Mesendoderm (in vitro differentiated cells): ENCODE results near the gene CCDC73.
"Not testable (repeated sequence)": the region's sequence is repeated elsewhere in the genome, so short reads cannot be mapped to it uniquely, and the experiment has no call there.

Experiments
- DNase-seq: peaks from one replicate; pipeline ENCODE4 v3.0.0; 2013
- H2AK5ac ChIP-seq: 2 replicates; pipeline ENCODE4 v1.6.1; 2013; ENCODE audit warnings: low read length, inconsistent platforms
- H2BK120ac ChIP-seq: 2 replicates; pipeline ENCODE4 v1.6.1; 2013; ENCODE audit warnings: low read depth, mild to moderate bottlenecking, low read length, moderate library complexity, mixed read lengths
- H2BK15ac ChIP-seq: replicated peaks from 2 replicates; pipeline ENCODE4 v1.6.1; 2013; ENCODE audit warnings: low read depth, mild to moderate bottlenecking, moderate library complexity
- H2BK5ac ChIP-seq: 2 replicates; pipeline ENCODE4 v1.6.1; 2013; ENCODE audit warnings: low read length, inconsistent platforms
- H3K18ac ChIP-seq: 2 replicates; pipeline ENCODE4 v1.6.1; 2013; ENCODE audit warnings: mild to moderate bottlenecking, low read length, mixed read lengths
- H3K23ac ChIP-seq: one replicate; pipeline ENCODE4 v1.6.1; 2013; ENCODE audit warnings: low read length
- H3K27ac ChIP-seq: 2 replicates; pipeline ENCODE4 v1.5.1; 2013; ENCODE audit warnings: low read depth, mild to moderate bottlenecking, inconsistent platforms, low read length, moderate library complexity
- H3K27me3 ChIP-seq: 2 replicates; pipeline ENCODE4 v1.6.1; 2013; ENCODE audit warnings: low read length, control low read depth, mild to moderate bottlenecking, inconsistent platforms; ENCODE audit not compliant: insufficient read depth, poor library complexity
- H3K36me3 ChIP-seq: 2 replicates; pipeline ENCODE4 v1.6.1; 2013; ENCODE audit warnings: low read length, inconsistent platforms; ENCODE audit not compliant: control insufficient read depth, insufficient read depth
- H3K4ac ChIP-seq: one replicate; pipeline ENCODE4 v1.6.1; 2013; ENCODE audit warnings: low read depth, mild to moderate bottlenecking, low read length, moderate library complexity
- H3K4me1 ChIP-seq: 2 replicates; pipeline ENCODE4 v1.6.1; 2013; ENCODE audit warnings: low read depth, low read length, inconsistent platforms; ENCODE audit not compliant: control insufficient read depth
- H3K4me2 ChIP-seq: 2 replicates; pipeline ENCODE4 v1.6.1; 2013; ENCODE audit warnings: low read length
- H3K4me3 ChIP-seq: 2 replicates; pipeline ENCODE4 v1.5.1; 2013; ENCODE audit warnings: mild to moderate bottlenecking, low read length
- H3K56ac ChIP-seq: one replicate; pipeline ENCODE4 v1.6.1; 2013; ENCODE audit warnings: low read length
- H3K79me1 ChIP-seq: 2 replicates; pipeline ENCODE4 v1.6.1; 2013; ENCODE audit warnings: low read length, inconsistent platforms
- H3K79me2 ChIP-seq: 2 replicates; pipeline ENCODE4 v1.6.1; 2013; ENCODE audit warnings: mild to moderate bottlenecking, low read length; ENCODE audit not compliant: control insufficient read depth, insufficient read depth
- H3K9ac ChIP-seq: 2 replicates; pipeline ENCODE4 v1.6.1; 2013; ENCODE audit warnings: low read length, inconsistent platforms
- H4K5ac ChIP-seq: one replicate; pipeline ENCODE4 v1.6.1; 2013; ENCODE audit warnings: low read length
- H4K8ac ChIP-seq: one replicate; pipeline ENCODE4 v1.6.1; 2013; ENCODE audit warnings: low read depth, mild to moderate bottlenecking, control low read depth, low read length, moderate library complexity
- WGBS: extraction: QIAGEN DNeasy Blood & Tissue Kit; methylation state at CpG from one replicate; pipeline ENCODE4 v1.1.7; 2013; ENCODE audit warnings: low lambda C conversion rate, missing lambda C conversion rate; ENCODE audit not compliant: insufficient coverage; ENCODE audit errors: extremely low coverage; 5-methylcytosine and 5-hydroxymethylcytosine counted together

CCDC73 gene

DNA sequence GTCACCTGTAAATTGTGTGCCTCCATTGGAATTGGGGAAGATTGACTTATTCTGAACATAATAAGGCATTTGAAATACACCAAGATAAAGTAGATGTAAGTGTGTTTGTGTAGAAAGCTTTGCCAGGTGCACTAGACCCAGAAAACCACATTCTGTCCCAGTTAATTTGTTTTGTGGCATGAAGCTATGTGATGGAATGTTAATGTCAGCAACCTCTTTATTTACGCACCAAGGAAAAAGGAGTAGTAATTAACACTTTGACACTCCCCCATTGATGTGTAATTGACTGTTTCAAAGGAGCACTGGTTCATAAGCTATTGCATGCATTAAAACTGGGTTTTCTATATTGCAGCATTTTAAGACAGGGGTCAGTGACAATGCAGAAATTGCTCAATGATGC lies 196.5 kb downstream of the CCDC73 start:
- no peak overlapping the region for H3K4me2 ChIP-seq
- no peak overlapping the region for H2AK5ac ChIP-seq
- no peak overlapping the region for H3K4me3 ChIP-seq
- H3K56ac ChIP-seq = no peak overlapping the region
- no peak overlapping the region for H2BK15ac ChIP-seq
- H4K5ac ChIP-seq = no peak overlapping the region
- H3K79me1 ChIP-seq = peaks cover 1% of the 10 kb centered on the region
- no peaks in the 10 kb centered on the region for H3K36me3 ChIP-seq
- H3K27me3 ChIP-seq = no peaks in the 10 kb centered on the region
- H3K79me2 ChIP-seq = no peaks in the 10 kb centered on the region
- no peak overlapping the region for H3K27ac ChIP-seq
- H3K9ac ChIP-seq = no peak overlapping the region
- H2BK120ac ChIP-seq = no peak overlapping the region
- no peak overlapping the region for H3K4ac ChIP-seq
- no peak for DNase-seq
- H3K4me1 ChIP-seq = no peaks in the 10 kb centered on the region
- no peak overlapping the region for H3K23ac ChIP-seq
- WGBS = no CpG with 5 or more reads among the region's 1 CpG
- no peak overlapping the region for H2BK5ac ChIP-seq
- H4K8ac ChIP-seq = no peak overlapping the region
- H3K18ac ChIP-seq = no peak overlapping the region

DNA sequence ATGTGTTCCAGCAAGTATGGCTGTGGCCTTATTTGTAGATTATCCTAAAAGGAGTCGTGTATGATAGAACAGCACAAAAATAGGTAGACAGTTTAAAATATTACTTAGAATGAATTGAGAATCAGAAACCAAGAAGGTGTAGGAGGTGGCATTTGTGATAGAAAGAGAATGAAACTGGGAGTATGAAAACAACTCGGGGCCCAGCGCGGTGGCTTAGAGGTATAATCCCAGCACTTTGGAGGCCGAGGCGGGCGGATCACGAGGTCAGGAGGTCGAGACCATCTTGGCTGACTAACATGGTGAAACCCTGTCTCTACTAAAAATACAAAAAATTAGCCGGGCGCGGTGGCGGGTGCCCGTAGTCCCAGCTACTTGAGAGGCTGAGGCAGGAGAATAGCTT lies 198.3 kb downstream of the CCDC73 start:
- H2BK15ac ChIP-seq, H3K18ac ChIP-seq, H2BK120ac ChIP-seq, H3K36me3 ChIP-seq, H3K79me1 ChIP-seq, H2BK5ac ChIP-seq, H3K27me3 ChIP-seq, H3K79me2 ChIP-seq, H3K9ac ChIP-seq, H3K56ac ChIP-seq, H3K4me1 ChIP-seq, H4K5ac ChIP-seq, H4K8ac ChIP-seq, H3K27ac ChIP-seq, H2AK5ac ChIP-seq, H3K4me2 ChIP-seq, DNase-seq, H3K23ac ChIP-seq, H3K4me3 ChIP-seq, H3K4ac ChIP-seq: not testable (repeated sequence)
- no CpG with 5 or more reads among the region's 14 CpGs for WGBS

DNA sequence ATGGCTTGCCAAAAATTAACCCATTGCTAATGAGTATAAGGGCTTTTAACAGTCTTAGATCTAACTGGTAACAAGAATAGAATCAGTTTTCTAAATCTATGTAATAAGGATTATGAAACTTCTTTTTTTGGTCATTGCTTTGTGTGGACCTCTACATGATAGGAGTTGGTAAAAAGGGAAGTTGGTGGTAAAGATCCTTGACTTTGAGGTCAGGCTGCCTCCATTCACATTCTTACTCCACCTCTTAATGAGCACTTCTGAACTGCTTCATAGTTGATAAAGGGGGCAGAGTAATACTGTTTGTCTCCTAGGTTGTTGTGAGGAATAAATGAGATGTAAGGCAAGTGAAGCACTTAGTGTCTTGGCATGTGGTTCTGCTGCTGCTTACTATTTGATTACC lies 200.2 kb downstream of the CCDC73 start:
- no peak overlapping the region for H2BK15ac ChIP-seq
- no peak overlapping the region for H3K4me2 ChIP-seq
- no peak overlapping the region for H3K56ac ChIP-seq
- no peak overlapping the region for H3K23ac ChIP-seq
- no peak overlapping the region for H3K27ac ChIP-seq
- H2BK120ac ChIP-seq = no peak overlapping the region
- no peak overlapping the region for H2AK5ac ChIP-seq
- H3K4me3 ChIP-seq = no peak overlapping the region
- H3K9ac ChIP-seq = no peak overlapping the region
- no peak overlapping the region for H3K18ac ChIP-seq
- H3K4ac ChIP-seq = no peak overlapping the region
- H4K8ac ChIP-seq = no peak overlapping the region
- H3K79me2 ChIP-seq = peaks cover 5% of the 10 kb centered on the region
- no peak overlapping the region for H2BK5ac ChIP-seq
- peaks cover 11% of the 10 kb centered on the region for H3K79me1 ChIP-seq
- H3K36me3 ChIP-seq = peaks cover 10% of the 10 kb centered on the region
- no peak for DNase-seq
- no peak overlapping the region for H4K5ac ChIP-seq
- H3K27me3 ChIP-seq = no peaks in the 10 kb centered on the region
- H3K4me1 ChIP-seq = no peaks in the 10 kb centered on the region

DNA sequence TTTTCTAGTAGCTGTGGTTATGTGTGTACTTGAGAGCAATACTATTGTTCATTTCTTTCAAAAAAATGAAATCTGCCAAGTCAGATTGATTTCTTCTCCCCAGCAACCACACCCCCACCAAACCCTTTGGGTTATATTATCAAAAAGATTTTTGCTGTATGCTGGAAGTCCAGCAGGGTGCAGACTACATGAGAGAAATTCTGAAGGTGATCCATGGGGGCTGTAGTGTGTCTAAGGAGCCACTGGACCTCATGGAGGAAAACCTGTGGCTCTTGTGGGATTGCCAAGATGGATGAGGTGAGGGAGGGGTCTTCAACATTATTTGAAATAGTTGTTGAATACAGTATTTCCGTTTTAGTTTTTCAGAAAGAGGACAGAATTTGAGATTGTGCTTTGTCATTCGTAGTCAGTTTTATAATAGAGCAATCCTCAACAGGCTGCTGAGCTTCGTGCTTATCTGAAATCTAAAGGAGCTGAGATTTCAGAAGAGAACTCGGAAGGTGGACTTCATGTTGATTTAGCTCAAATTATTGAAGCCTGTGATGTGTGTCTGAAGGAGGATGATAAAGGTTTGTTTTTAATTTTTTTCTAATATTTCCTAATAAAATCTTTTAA lies 207.8 kb downstream of the CCDC73 start:
- Histone ChIP-seq H3K79me2 (peaks cover 49% of the 10 kb centered on the region), H3K23ac (no peak overlapping the region), H3K36me3 (peaks cover 8% of the 10 kb centered on the region), H3K27ac (no peak overlapping the region), H3K79me1 (peaks cover 10% of the 10 kb centered on the region), H3K4ac (no peak overlapping the region), H3K9ac (no peak overlapping the region), H3K4me1 (peaks cover 7% of the 10 kb centered on the region), H4K8ac (no peak overlapping the region), H4K5ac (no peak overlapping the region), H3K4me3 (no peak overlapping the region), H3K4me2 (peak overlapping the region; percentile 11), H3K56ac (no peak overlapping the region), H2BK120ac (no peak overlapping the region), H2AK5ac (no peak overlapping the region), H3K18ac (no peak overlapping the region), H2BK5ac (no peak overlapping the region), H3K27me3 (no peaks in the 10 kb centered on the region), H2BK15ac (no peak overlapping the region)
- peak; percentile 51 for DNase-seq
- no CpG with 5 or more reads among the region's 4 CpGs for WGBS

DNA sequence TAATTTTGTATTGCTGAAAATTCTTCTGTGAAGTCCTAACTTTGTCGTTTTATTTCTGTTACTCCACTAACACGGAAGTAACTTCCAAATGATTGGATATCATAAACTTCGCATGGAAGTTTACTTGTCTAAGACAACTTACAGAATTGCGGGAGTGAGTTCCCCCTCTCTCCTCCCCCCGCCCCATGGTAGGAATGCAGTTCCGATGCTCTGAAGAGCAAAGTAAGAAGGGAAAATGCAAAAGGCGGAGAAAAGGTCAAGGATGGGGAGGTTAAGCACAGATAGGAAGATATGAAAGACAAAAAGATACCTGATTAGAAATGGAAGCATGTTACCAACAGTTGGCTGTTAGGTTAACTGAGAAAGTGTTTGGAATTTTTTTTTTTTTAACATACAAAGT lies 209.5 kb downstream of the CCDC73 start:
- peaks cover 7% of the 10 kb centered on the region for H3K4me1 ChIP-seq
- peak overlapping the region; percentile 94 for H3K9ac ChIP-seq
- H3K4ac ChIP-seq = no peak overlapping the region
- no peak overlapping the region for H2AK5ac ChIP-seq
- WGBS = no CpG with 5 or more reads among the region's 7 CpGs
- H2BK5ac ChIP-seq = no peak overlapping the region
- no peak overlapping the region for H4K5ac ChIP-seq
- H3K56ac ChIP-seq = peak overlapping the region; percentile 75
- peak overlapping the region; percentile 67 for H3K4me2 ChIP-seq
- H3K79me1 ChIP-seq = peaks cover 4% of the 10 kb centered on the region
- peaks cover 46% of the 10 kb centered on the region for H3K79me2 ChIP-seq
- H3K27me3 ChIP-seq = no peaks in the 10 kb centered on the region
- no peak overlapping the region for H3K27ac ChIP-seq
- H3K18ac ChIP-seq = no peak overlapping the region
- peak overlapping the region; percentile 50 for H3K4me3 ChIP-seq
- H4K8ac ChIP-seq = no peak overlapping the region
- DNase-seq = peak; percentile 65
- peaks cover 2% of the 10 kb centered on the region for H3K36me3 ChIP-seq
- no peak overlapping the region for H3K23ac ChIP-seq
- no peak overlapping the region for H2BK120ac ChIP-seq
- no peak overlapping the region for H2BK15ac ChIP-seq
